Hematopoietic multipotent progenitor cell treated with erythropoietin and hydrocortisone succinate and interleukin-3 and kit ligand, for 15 days (in vitro differentiated cells): Measurements from ENCODE around the gene GABPB2.
A peak's percentile ranks its signal among the peaks of the same experiment; 100 is the strongest.

Experiments
- DNase-seq: peaks from one replicate; pipeline ENCODE4 v3.0.0-alpha.2; 2015; ENCODE audit warnings: low spot score

Gene GABPB2

GRCh38 chr1:151165281-151165737 lies 94.7 kb downstream of the GABPB2 start:
- DNase-seq = no peak

- peak; percentile 98 for DNase-seq
Observed at GRCh38 chr1:151165738-151166504, 95.4 kb downstream of the GABPB2 start, which contains the start of the genes LYSMD1 and SCNM1. LYSMD1 (minus strand) TSS chr1:151165902; CDS start chr1:151165258, 644 bp downstream. SCNM1 (plus strand) TSS chr1:151166144; CDS start chr1:151166153, 9 bp downstream.

DNA sequence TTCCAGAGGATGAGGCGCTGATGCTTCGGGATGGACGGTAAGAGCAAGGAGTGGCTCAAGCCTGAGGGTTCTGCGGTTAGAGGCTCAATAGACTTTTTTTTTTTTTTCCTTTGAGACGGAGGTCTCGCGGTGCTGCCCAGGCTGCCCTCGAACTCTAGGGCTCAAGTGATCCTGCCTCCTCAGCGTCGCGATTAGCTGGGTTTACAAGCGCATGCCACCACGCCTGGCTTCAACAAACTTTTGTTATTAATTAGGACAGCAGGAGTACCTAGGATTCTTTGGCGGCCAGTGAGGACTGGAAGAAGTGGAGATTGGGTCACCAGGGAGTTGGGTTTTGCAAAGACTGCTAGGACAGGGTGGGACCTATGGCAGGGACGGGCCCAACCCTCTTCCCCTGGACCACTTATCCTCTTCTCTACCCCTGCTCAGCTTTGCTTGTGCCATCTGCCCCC lies 96.0 kb downstream of the GABPB2 start:
- DNase-seq = no peak

GRCh38 chr1:151167116-151167515 lies 96.6 kb downstream of the GABPB2 start:
- DNase-seq = no peak

DNA sequence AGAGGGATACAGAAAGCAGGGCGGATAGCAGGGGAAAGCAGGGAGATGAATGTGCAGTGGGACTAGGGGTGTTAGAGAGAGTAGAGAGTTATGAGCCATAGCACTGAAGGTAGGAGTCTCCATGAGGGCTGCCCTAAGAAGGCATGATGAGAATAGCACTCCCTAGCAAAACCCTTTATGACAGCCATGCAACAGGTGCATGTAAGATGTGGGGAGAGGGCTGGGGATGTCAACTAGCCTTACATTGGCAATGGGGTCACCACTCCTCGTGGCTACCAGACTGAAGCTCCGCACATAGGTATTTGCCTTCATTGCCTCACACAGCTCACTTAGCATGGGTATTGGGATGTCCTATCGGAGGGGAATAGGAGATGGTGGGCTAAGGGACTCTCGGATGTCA lies 100.6 kb downstream of the GABPB2 start:
- DNase-seq = no peak
